HG03064 (cell line): Measurements from ENCODE around the gene NPIPA8.
"Not testable (repeated sequence)": the region's sequence is repeated elsewhere in the genome, so short reads cannot be mapped to it uniquely, and the experiment has no call there.

Source experiments
- ATAC-seq: cut with Tn5 transposase; IDR thresholded peaks from one replicate; pipeline ENCODE4 v1.9.1; 2021; ENCODE audit warnings: low read depth; ENCODE audit not compliant: unreplicated experiment

The NPIPA8 gene

GRCh38 chr16:18286342-18286741 lies 50.2 kb downstream of the NPIPA8 start:
- not testable (repeated sequence) for ATAC-seq

GRCh38 chr16:18280319-18280718 lies 56.2 kb downstream of the NPIPA8 start:
- not testable (repeated sequence) for ATAC-seq

GRCh38 chr16:18276756-18277155 lies 59.8 kb downstream of the NPIPA8 start:
- ATAC-seq, result not testable (repeated sequence)

GRCh38 chr16:18270171-18270570 lies 66.4 kb downstream of the NPIPA8 start:
- not testable (repeated sequence) for ATAC-seq
